GM21515 (cell line): ENCODE results near the gene RIC8A.
A peak's percentile ranks its signal among the peaks of the same experiment; 100 is the strongest.
"Not testable (repeated sequence)": the region's sequence is repeated elsewhere in the genome, so short reads cannot be mapped to it uniquely, and the experiment has no call there.

Experiments used
- ATAC-seq: cut with Tn5 transposase; IDR thresholded peaks from one replicate; pipeline ENCODE4 v1.9.1; 2021; ENCODE audit not compliant: unreplicated experiment

The RIC8A gene

DNA sequence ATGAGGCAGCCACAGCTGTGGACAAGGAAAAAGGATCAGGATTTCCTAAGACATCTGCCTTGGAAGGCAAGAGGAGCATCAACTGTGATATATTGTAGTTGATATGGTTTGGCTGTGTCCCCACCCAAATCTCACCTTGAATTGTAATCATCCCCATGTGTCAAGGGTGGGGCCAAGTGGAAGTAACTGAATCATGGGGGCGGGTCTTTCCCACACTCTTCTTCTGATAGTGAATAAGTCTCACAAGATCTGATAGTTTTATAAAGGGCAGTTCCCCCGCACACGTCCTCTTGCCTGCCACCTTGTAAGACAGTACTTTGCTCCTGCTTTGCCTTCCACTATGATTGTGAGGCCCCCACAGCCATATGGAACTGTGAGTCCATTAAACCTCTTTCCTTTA lies 10.2 kb downstream of the RIC8A start:
- no peak for ATAC-seq

DNA sequence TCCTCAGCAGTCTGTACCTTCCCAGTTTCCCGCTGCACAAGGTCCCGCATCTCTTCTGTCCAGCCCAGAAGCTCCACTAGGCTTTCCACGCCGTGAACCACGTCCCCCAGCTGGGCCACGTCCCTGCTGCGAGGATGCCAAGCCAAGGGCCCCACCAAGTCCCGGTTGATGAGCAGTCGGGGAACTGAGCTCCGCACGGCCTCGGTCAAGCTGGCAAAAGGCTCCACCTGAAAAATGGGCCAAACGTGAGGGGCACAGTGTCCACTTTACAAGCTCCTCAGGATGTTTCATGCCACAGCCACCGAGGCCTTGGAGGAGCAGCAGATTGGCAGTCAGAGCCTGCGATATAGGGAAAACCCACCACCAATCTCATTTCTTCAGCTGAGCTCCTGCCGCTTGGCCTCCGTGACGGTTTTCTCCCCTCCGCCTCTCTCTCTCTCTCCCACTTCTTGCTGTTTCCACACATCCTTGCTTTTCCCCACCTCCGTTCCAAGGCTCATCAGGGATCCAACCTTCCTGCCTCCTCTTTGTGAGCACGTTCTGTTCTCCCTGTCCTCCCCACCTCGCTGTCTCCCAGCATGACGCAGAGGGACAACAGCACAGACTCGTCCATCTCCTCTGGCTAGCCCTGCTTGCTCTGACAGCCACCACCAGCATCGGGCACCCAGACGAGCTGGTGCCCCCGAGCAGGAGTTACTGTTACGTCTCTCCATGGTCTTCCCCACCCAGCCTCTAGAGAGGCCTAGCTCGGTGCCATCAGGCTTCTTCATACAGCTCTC lies 11.5 kb downstream of the RIC8A start:
- ATAC-seq, result no peak

GRCh38 chr11:220641-221215 lies 13.2 kb downstream of the RIC8A start:
- not testable (repeated sequence) for ATAC-seq

DNA sequence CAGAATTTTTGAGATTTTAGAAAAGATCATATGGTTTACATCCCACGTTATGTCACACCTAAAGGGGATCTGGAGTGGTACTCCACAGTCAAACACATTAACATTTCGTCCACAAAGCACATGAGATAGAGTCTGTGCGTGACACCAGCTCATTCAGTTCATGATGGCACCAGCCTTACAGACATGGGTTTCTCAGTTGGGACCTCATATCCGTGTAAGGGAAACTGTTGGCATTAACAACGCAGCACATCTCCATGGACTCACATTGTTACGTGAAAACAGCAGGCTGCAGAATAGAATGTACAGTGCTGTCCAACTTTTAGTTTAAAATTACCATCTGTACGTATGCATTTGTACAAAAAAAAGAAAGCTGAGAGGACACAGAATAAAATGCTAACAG lies 14.0 kb downstream of the RIC8A start:
- ATAC-seq, result no peak

GRCh38 chr11:221998-222789 lies 14.7 kb downstream of the RIC8A start:
- ATAC-seq, result no peak

DNA sequence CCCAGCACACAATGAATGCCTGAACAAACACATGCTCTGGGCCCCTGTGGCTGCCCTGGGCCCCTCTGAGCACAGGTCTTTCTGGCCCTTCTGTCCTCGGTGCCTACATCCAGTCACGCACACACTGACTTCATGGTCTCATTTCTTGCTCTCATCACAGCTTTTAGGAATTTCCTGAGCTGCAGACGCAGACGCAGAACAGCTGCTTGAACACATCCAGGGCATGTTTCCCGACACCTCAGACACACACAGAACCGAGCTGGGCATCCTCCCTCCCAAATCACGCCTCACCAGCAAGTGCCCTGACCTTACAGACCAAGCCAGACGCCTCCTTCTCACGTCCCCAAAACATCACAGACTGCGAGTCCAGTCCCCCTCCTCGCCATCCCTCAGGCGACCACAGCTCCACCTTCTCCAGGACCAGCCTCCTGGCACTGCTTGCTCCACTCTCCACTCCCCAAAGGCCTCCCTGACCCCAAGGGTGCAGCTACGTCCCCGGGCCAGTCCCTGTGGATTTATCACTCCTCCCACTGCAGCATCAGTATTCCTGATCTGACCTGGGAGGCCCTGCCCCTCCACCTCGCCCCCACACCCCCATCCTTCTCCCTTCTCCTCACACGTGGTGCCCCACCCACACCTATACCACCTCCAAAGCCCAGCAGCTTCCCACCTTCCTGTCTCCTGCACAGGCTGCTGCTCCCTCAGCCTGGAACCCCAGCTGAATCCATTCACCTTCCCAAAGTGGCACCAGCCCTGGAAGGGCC lies 15.7 kb downstream of the RIC8A start:
- ATAC-seq, result no peak

GRCh38 chr11:223884-224283 lies 16.4 kb downstream of the RIC8A start:
- ATAC-seq, result no peak

GRCh38 chr11:224424-224823 lies 16.9 kb downstream of the RIC8A start:
- ATAC-seq, result no peak

DNA sequence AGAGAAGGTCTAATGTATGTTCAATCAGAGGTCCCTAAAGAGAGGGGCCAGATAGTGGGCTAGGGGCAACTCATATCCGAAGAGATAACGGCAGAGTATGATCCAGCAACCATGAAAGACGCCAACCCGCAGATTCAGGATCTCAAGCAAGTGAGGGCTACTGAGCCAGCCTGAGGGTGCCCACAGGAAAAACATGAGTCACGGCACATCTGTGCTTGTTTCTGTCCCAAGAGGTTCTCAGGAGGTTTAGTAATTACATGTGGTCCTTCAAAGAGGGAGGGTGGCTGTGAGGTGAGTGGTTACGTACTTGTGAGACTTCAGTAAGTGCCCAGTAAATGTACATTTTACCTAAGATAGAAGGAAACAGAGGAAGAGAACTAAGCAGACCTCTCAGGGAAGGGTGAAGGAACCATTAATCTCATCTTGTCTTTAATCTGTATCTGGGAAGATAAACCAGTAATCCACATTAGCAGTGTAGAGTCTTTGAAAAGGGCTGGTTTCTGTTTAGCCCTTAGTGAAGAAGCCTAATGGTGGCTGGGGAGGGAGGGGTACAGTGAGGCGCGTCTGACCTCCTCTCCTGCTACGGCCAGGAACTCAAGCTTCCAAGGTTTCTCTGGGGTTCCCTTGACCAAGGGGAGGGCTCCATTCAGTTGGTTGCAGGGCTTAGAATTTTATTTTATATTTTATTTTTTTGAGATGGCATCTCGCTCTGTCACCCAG lies 18.4 kb downstream of the RIC8A start:
- ATAC-seq, result no peak

DNA sequence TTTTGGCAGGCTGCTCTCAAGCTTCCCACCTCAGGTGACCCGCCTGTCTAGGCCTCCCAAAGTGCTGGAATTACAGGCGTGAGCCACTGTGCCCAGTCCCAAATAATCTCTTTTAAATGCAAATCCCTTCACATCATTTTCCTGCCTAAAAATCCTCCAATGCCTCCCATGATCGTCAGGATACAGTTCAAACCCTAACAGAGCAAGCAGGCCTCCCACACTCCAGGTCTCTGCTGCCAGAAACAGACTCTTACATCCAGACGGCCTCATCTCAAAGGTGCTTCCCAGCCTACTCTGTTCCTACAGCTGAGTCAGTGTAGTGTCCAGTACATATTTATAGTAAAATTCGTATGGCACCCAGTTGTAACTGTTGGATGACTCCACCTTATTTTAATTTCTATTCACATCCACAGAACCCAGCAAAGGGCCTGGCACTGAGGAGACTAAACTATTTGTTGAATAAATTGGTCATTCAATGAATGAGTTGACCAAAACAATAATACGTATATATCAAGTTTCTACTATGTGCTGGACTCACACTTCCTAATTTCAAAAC lies 20.4 kb downstream of the RIC8A start:
- ATAC-seq, result no peak

DNA sequence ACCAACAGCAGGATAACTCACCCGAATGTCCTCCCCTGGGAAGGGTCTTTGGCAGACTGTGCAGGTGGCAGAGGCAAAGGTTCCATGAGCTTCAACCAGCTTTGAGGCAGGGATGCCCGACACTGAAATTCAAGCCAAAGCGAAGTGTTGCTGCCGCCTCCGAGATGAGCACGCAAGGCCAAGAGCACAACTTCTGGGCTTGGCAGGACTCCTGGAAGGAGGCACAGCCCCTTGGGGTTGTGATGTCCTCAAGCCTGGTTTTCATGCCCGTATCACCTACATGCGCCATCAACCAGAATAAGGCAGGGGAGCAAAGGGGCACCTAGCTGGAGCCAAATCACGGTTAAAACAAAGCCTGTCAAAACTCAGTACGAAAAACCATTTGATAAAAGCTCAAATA lies 22.9 kb downstream of the RIC8A start:
- ATAC-seq, result no peak

DNA sequence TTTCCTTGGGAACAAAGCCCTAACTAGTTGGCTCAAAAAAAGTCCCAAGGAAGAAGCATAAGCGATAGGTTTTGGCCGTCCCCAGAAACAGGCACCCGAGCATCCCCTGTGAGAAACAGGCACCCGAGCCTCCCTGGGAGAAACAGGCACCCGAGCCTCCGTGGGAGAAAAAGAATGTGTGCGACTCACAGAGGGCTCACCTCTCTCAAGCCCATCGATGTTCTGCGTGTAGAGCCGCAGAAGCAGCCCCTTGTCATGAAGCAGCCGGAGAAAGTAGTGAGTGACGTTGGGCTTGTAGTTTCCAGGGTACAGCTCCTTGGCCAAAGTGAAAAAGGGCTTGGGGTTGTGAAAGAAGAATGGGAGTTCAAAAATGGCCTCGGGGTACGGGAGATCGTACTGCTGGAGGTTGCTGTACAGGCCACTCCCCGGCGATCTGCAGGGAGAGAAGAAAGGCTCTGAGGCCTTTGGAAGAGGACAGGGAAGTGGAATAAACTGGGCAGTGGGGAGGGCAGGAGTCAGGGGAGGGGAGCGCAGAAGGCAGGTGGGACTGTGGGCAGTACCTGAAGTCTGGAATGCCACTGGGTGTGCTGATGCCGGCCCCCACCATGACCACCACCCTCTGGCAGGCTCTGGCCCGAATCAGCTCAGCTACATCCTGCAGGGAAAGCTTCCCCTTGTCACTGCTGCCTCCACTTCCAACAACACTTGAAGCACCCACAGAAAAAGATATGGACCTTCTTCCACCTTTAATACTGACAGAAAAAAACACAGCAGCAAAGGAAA lies 25.5 kb downstream of the RIC8A start:
- no peak for ATAC-seq

GRCh38 chr11:235180-235579 lies 27.7 kb downstream of the RIC8A start:
- no peak for ATAC-seq

DNA sequence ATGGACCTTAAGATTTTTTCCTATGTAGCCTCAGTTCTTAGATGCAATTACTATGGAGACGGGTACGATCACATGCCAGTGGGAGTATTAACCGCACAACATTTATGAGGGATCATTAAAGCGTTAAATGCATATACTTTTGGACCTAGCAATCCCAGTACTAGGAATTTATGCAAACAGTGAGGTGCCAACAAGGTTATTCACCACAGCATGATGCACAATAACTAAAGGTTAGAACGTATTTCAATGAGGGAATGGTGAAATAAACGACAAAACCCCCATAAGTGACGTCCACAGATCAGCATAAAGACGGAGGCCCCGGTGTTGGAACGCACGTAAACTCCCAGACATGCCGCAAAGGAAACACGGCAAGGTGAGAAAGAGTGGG lies 28.1 kb downstream of the RIC8A start:
- ATAC-seq, result peak; percentile 10

DNA sequence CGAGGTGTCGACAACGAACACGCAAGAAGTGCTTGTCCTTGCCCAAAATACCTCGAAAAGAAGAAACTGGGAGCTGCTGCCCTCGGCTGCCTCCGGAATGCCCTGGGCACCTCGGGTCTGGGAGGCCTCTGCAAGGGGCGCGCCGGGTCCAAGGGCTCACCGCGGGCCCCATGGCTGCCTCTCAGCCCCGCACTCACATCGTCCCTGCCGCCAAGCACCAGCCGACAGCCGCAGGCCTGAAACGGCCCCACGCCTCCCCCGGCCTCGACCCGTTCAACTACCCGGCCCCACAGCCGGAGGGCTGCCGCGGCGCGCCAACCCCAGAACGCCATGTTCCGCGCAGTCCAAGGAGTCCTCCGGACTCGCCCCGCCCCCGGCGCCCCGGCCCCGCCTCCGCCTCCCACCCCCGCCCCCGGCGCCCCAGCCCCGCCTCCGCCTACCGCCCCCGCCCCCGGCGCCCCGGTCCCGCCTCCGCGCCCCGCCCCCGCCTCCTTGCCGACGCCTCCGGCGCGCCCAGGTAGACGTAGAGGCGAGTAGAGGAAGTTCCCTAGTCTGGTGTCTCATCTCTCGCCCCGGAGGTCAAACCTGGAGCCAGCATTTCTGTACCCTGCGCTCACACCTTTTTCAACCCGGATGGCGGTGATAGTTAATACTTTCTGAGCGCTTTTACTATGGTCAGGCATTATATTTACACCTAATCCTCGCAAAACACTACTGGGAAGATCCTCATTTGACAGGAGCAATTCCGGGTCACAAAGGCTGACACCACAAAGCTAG lies 28.7 kb downstream of the RIC8A start, which contains the start of gene SIRT3:
TSS of gene SIRT3 (minus strand) at position 346 of the 777 bp plus-strand sequence. CDS start at position 332, 14 bp downstream.
- peak; percentile 67 for ATAC-seq

GRCh38 chr11:236774-237767 lies 29.6 kb downstream of the RIC8A start, which contains the start of gene PSMD13:
Gene PSMD13, plus strand, starts transcription at chr11:236976. Its CDS starts 74 bp downstream, at chr11:237050.
- peak; percentile 73 for ATAC-seq

- not testable (repeated sequence) for ATAC-seq
These were observed 30.8 kb downstream of the RIC8A start for GRCh38 chr11:238346-238745.
